Measurements from ENCODE around the gene FMN1.
A peak's percentile ranks its signal among the peaks of the same experiment; 100 is the strongest.

FMN1 gene

GRCh38 chr15:33157371-33158037 is 37.0 kb downstream of the FMN1 start:
- WGBS (ENCODE audit: insufficient coverage): no CpG with 5 or more reads among the region's 6 CpGs
- H3K27ac ChIP-seq (ENCODE audit: insufficient read depth in 1 of 2, low read depth in 1 of 2, low read length in 2 of 2, poor library complexity in 1 of 2, severe bottlenecking in 2 of 2): no peak overlapping the region
- H3K4me1 ChIP-seq (ENCODE audit: control extremely low read depth in 1 of 4, control insufficient read depth in 4 of 4, insufficient read depth in 4 of 4, low read length in 3 of 4): peaks cover under 1 to 22% (median 15%) of the 10 kb centered on the region in 4 experiments
- no peak for DNase-seq
- peaks cover 0 to 58% (median 18%) of the 10 kb centered on the region in 5 experiments for H3K27me3 ChIP-seq (replicated peaks in 2 of 5; ENCODE audit: control insufficient read depth in 4 of 5, insufficient read depth in 5 of 5, low read length in 4 of 5)
- H3K36me3 ChIP-seq (ENCODE audit: control insufficient read depth in 4 of 4, insufficient read depth in 4 of 4, low read length in 3 of 4): no peaks in the 10 kb centered on the region
- H3K9me3 ChIP-seq (ENCODE audit: control extremely low read depth in 1 of 5, control insufficient read depth in 4 of 5, insufficient read depth in 2 of 5, low read depth in 1 of 5, low read length in 4 of 5): no peaks in the 10 kb centered on the region
- ChIA-PET CTCF (no interaction called here), POLR2A (no interaction called here)
- H3K4me3 ChIP-seq (ENCODE audit: control insufficient read depth in 1 of 7, extremely low read depth in 1 of 7, insufficient read depth in 4 of 7, low read depth in 2 of 7, low read length in 6 of 7): no peak overlapping the region

GRCh38 chr15:33155691-33156420 is 38.7 kb downstream of the FMN1 start:
- Histone ChIP-seq H3K27me3 (replicated peaks in 2 of 5; ENCODE audit: control insufficient read depth in 4 of 5, insufficient read depth in 5 of 5, low read length in 4 of 5) (peaks cover 0 to 52% (median 12%) of the 10 kb centered on the region in 5 experiments), H3K36me3 (ENCODE audit: control insufficient read depth in 4 of 4, insufficient read depth in 4 of 4, low read length in 3 of 4) (no peaks in the 10 kb centered on the region), H3K9me3 (ENCODE audit: control extremely low read depth in 1 of 5, control insufficient read depth in 4 of 5, insufficient read depth in 2 of 5, low read depth in 1 of 5, low read length in 4 of 5) (no peaks in the 10 kb centered on the region), H3K27ac (ENCODE audit: insufficient read depth in 1 of 2, low read depth in 1 of 2, low read length in 2 of 2, poor library complexity in 1 of 2, severe bottlenecking in 2 of 2) (no peak overlapping the region), H3K4me3 (ENCODE audit: control insufficient read depth in 1 of 7, extremely low read depth in 1 of 7, insufficient read depth in 4 of 7, low read depth in 2 of 7, low read length in 6 of 7) (no peak overlapping the region), H3K4me1 (ENCODE audit: control extremely low read depth in 1 of 4, control insufficient read depth in 4 of 4, insufficient read depth in 4 of 4, low read length in 3 of 4) (peaks cover 4 to 38% (median 20%) of the 10 kb centered on the region in 4 experiments)
- 92% methylated on average over 2 of the region's 7 CpGs for WGBS (ENCODE audit: insufficient coverage)
- POLR2A ChIA-PET: no interaction called here
- CTCF ChIA-PET: interaction anchor here (1.5 kb wide), 1 partner anchor 60 kb away, joined by 3 read pairs; no protein-coding TSS in a partner anchor
- DNase-seq: no peak

GRCh38 chr15:33154351-33155166 is 40.0 kb downstream of the FMN1 start:
- H3K9me3 ChIP-seq (ENCODE audit: control extremely low read depth in 1 of 5, control insufficient read depth in 4 of 5, insufficient read depth in 2 of 5, low read depth in 1 of 5, low read length in 4 of 5): no peaks in the 10 kb centered on the region
- peak overlapping the region in 1 of 7 experiments; percentile 32 for H3K4me3 ChIP-seq (ENCODE audit: control insufficient read depth in 1 of 7, extremely low read depth in 1 of 7, insufficient read depth in 4 of 7, low read depth in 2 of 7, low read length in 6 of 7)
- peaks cover 11 to 45% (median 21%) of the 10 kb centered on the region in 4 experiments for H3K4me1 ChIP-seq (ENCODE audit: control extremely low read depth in 1 of 4, control insufficient read depth in 4 of 4, insufficient read depth in 4 of 4, low read length in 3 of 4)
- no peak overlapping the region for H3K27ac ChIP-seq (ENCODE audit: insufficient read depth in 1 of 2, low read depth in 1 of 2, low read length in 2 of 2, poor library complexity in 1 of 2, severe bottlenecking in 2 of 2)
- 30% methylated on average over 13 of the region's 14 CpGs for WGBS (ENCODE audit: insufficient coverage)
- no peaks in the 10 kb centered on the region for H3K36me3 ChIP-seq (ENCODE audit: control insufficient read depth in 4 of 4, insufficient read depth in 4 of 4, low read length in 3 of 4)
- peaks cover 0 to 41% (median 6%) of the 10 kb centered on the region in 5 experiments for H3K27me3 ChIP-seq (replicated peaks in 2 of 5; ENCODE audit: control insufficient read depth in 4 of 5, insufficient read depth in 5 of 5, low read length in 4 of 5)
- POLR2A ChIA-PET: interaction anchor here (0.6 kb wide), 1 partner anchor 47 kb away, joined by 3 read pairs; no protein-coding TSS in a partner anchor
- CTCF ChIA-PET: interaction anchor here (0.6 to 1.7 kb wide), 6 partner anchors 21 to 136 kb away, joined by 3 to 6 read pairs (median 3); no protein-coding TSS in a partner anchor
- peak; percentile 46 to 87 (median 83) for DNase-seq

- WGBS (ENCODE audit: insufficient coverage): 98% methylated on average over 17 of the region's 17 CpGs
- H3K27me3 ChIP-seq (replicated peaks in 2 of 5; ENCODE audit: control insufficient read depth in 4 of 5, insufficient read depth in 5 of 5, low read length in 4 of 5): peaks cover 0 to 31% (median 5%) of the 10 kb centered on the region in 5 experiments
- no peak for DNase-seq
- ChIA-PET CTCF (interaction anchor here (1.2 to 1.7 kb wide), 2 partner anchors 20 to 48 kb away, joined by 5 to 6 read pairs; no protein-coding TSS in a partner anchor), POLR2A (no interaction called here)
- no peaks in the 10 kb centered on the region for H3K36me3 ChIP-seq (ENCODE audit: control insufficient read depth in 4 of 4, insufficient read depth in 4 of 4, low read length in 3 of 4)
- H3K4me1 ChIP-seq (ENCODE audit: control extremely low read depth in 1 of 4, control insufficient read depth in 4 of 4, insufficient read depth in 4 of 4, low read length in 3 of 4): peaks cover 13 to 47% (median 23%) of the 10 kb centered on the region in 4 experiments
- H3K9me3 ChIP-seq (ENCODE audit: control extremely low read depth in 1 of 5, control insufficient read depth in 4 of 5, insufficient read depth in 2 of 5, low read depth in 1 of 5, low read length in 4 of 5): no peaks in the 10 kb centered on the region
- H3K4me3 ChIP-seq (ENCODE audit: control insufficient read depth in 1 of 7, extremely low read depth in 1 of 7, insufficient read depth in 4 of 7, low read depth in 2 of 7, low read length in 6 of 7): no peak overlapping the region
- no peak overlapping the region for H3K27ac ChIP-seq (ENCODE audit: insufficient read depth in 1 of 2, low read depth in 1 of 2, low read length in 2 of 2, poor library complexity in 1 of 2, severe bottlenecking in 2 of 2)
These were observed 41.0 kb downstream of the FMN1 start for GRCh38 chr15:33153548-33153947.

- H3K4me1 ChIP-seq (ENCODE audit: control extremely low read depth in 1 of 4, control insufficient read depth in 4 of 4, insufficient read depth in 4 of 4, low read length in 3 of 4): peaks cover 14 to 55% (median 30%) of the 10 kb centered on the region in 4 experiments
- no peak overlapping the region for H3K27ac ChIP-seq (ENCODE audit: insufficient read depth in 1 of 2, low read depth in 1 of 2, low read length in 2 of 2, poor library complexity in 1 of 2, severe bottlenecking in 2 of 2)
- ChIA-PET CTCF (no interaction called here), POLR2A (no interaction called here)
- WGBS (ENCODE audit: insufficient coverage): 5% methylated on average over 4 of the region's 5 CpGs
- H3K27me3 ChIP-seq (replicated peaks in 2 of 5; ENCODE audit: control insufficient read depth in 4 of 5, insufficient read depth in 5 of 5, low read length in 4 of 5): peaks cover 0 to 27% (median 0%) of the 10 kb centered on the region in 5 experiments
- H3K36me3 ChIP-seq (ENCODE audit: control insufficient read depth in 4 of 4, insufficient read depth in 4 of 4, low read length in 3 of 4): no peaks in the 10 kb centered on the region
- DNase-seq: peak; percentile 51 to 82 (median 79)
- no peaks in the 10 kb centered on the region for H3K9me3 ChIP-seq (ENCODE audit: control extremely low read depth in 1 of 5, control insufficient read depth in 4 of 5, insufficient read depth in 2 of 5, low read depth in 1 of 5, low read length in 4 of 5)
- H3K4me3 ChIP-seq (ENCODE audit: control insufficient read depth in 1 of 7, extremely low read depth in 1 of 7, insufficient read depth in 4 of 7, low read depth in 2 of 7, low read length in 6 of 7): no peak overlapping the region
These were observed 41.9 kb downstream of the FMN1 start for GRCh38 chr15:33152502-33153109.

GRCh38 chr15:33150971-33151370 is 43.5 kb downstream of the FMN1 start:
- ChIA-PET CTCF (interaction anchor here (0.5 to 3.8 kb wide), 5 partner anchors 9 to 852 kb away, joined by 3 to 26 read pairs (median 3); partner anchors contain the start of gene FMN1), POLR2A (no interaction called here)
- Histone ChIP-seq H3K4me1 (ENCODE audit: control extremely low read depth in 1 of 4, control insufficient read depth in 4 of 4, insufficient read depth in 4 of 4, low read length in 3 of 4) (peaks cover 14 to 55% (median 30%) of the 10 kb centered on the region in 4 experiments), H3K27ac (ENCODE audit: insufficient read depth in 1 of 2, low read depth in 1 of 2, low read length in 2 of 2, poor library complexity in 1 of 2, severe bottlenecking in 2 of 2) (no peak overlapping the region), H3K9me3 (ENCODE audit: control extremely low read depth in 1 of 5, control insufficient read depth in 4 of 5, insufficient read depth in 2 of 5, low read depth in 1 of 5, low read length in 4 of 5) (no peaks in the 10 kb centered on the region), H3K4me3 (ENCODE audit: control insufficient read depth in 1 of 7, extremely low read depth in 1 of 7, insufficient read depth in 4 of 7, low read depth in 2 of 7, low read length in 6 of 7) (no peak overlapping the region), H3K27me3 (replicated peaks in 2 of 5; ENCODE audit: control insufficient read depth in 4 of 5, insufficient read depth in 5 of 5, low read length in 4 of 5) (peaks cover 0 to 13% (median 0%) of the 10 kb centered on the region in 5 experiments), H3K36me3 (ENCODE audit: control insufficient read depth in 4 of 4, insufficient read depth in 4 of 4, low read length in 3 of 4) (no peaks in the 10 kb centered on the region)
- peak in 2 of 3 donors; percentile 77 to 78 for DNase-seq
- no CpG with 5 or more reads among the region's 1 CpG for WGBS (ENCODE audit: insufficient coverage)
